ENCODE results near the gene CCL16.

The CCL16 gene

GRCh38 chr17:35988164-35988563, 6.9 kb upstream of the CCL16 start:
- no peak overlapping the region for H2AFZ ChIP-seq (ENCODE audit: low read length)
- H3K79me2 ChIP-seq (ENCODE audit: insufficient read depth, low read length): no peaks in the 10 kb centered on the region

GRCh38 chr17:35986643-35987042, 5.3 kb upstream of the CCL16 start, which contains the start of gene CCL14:
Gene CCL14, minus strand, starts transcription at chr17:35986729. Its CDS starts 80 bp downstream, at chr17:35986649.
- Histone ChIP-seq H3K27me3 (ENCODE audit: insufficient read depth, low read length, poor library complexity, severe bottlenecking) (no peaks in the 10 kb centered on the region), H3K9me2 (replicated peaks; ENCODE audit: low read depth, low read length) (no peaks in the 10 kb centered on the region), H3K4me3 (ENCODE audit: low read length, poor library complexity, severe bottlenecking) (no peak within 1 kb of the TSS), H3K4me1 (ENCODE audit: insufficient read depth, low read length, poor library complexity, severe bottlenecking) (no peaks in the 10 kb centered on the region), H3K9ac (ENCODE audit: low read depth, low read length, poor library complexity, severe bottlenecking) (no peak within 1 kb of the TSS), H3K79me2 (ENCODE audit: insufficient read depth, low read length) (no peaks in the 10 kb centered on the region), H4K20me1 (ENCODE audit: insufficient read depth, low read length, poor library complexity, severe bottlenecking) (no peaks in the 10 kb centered on the region), H3K4me2 (ENCODE audit: low read depth, low read length, poor library complexity, severe bottlenecking) (no peak within 1 kb of the TSS), H3K9me3 (ENCODE audit: insufficient read depth, low read depth, low read length) (no peaks in the 10 kb centered on the region), H2AFZ (ENCODE audit: low read length) (no peak within 1 kb of the TSS), H3K36me3 (ENCODE audit: insufficient read depth, low read length) (no peaks in the 10 kb centered on the region), H3F3A (ENCODE audit: low read depth) (no peaks in the 10 kb centered on the region)
- TF ChIP-seq EZH2phosphoT487 (IDR thresholded peaks at IDR 0.05; ENCODE audit: borderline replicate concordance) (no peak), CTCF (conservative IDR thresholded peaks at IDR 0.05; ENCODE audit: low read length) (no peak)

More at GRCh38 chr17:35988164-35988563, 6.9 kb upstream of the CCL16 start:
- no peak for TF ChIP-seq EZH2phosphoT487 (IDR thresholded peaks at IDR 0.05; ENCODE audit: borderline replicate concordance)
- no peak for TF ChIP-seq CTCF (conservative IDR thresholded peaks at IDR 0.05; ENCODE audit: low read length)
- no peaks in the 10 kb centered on the region for H3K4me1 ChIP-seq (ENCODE audit: insufficient read depth, low read length, poor library complexity, severe bottlenecking)
- H4K20me1 ChIP-seq (ENCODE audit: insufficient read depth, low read length, poor library complexity, severe bottlenecking): no peaks in the 10 kb centered on the region
- no peaks in the 10 kb centered on the region for H3K9me2 ChIP-seq (replicated peaks; ENCODE audit: low read depth, low read length)
- H3K9me3 ChIP-seq (ENCODE audit: insufficient read depth, low read depth, low read length): no peaks in the 10 kb centered on the region
- H3K36me3 ChIP-seq (ENCODE audit: insufficient read depth, low read length): no peaks in the 10 kb centered on the region
- no peak overlapping the region for H3K4me3 ChIP-seq (ENCODE audit: low read length, poor library complexity, severe bottlenecking)
- H3F3A ChIP-seq (ENCODE audit: low read depth): no peaks in the 10 kb centered on the region
- no peaks in the 10 kb centered on the region for H3K27me3 ChIP-seq (ENCODE audit: insufficient read depth, low read length, poor library complexity, severe bottlenecking)
- no peak overlapping the region for H3K4me2 ChIP-seq (ENCODE audit: low read depth, low read length, poor library complexity, severe bottlenecking)
- no peak overlapping the region for H3K9ac ChIP-seq (ENCODE audit: low read depth, low read length, poor library complexity, severe bottlenecking)

GRCh38 chr17:35984140-35984539, 2.8 kb upstream of the CCL16 start:
- no peak overlapping the region for H2AFZ ChIP-seq (ENCODE audit: low read length)
- no peak overlapping the region for H3K4me2 ChIP-seq (ENCODE audit: low read depth, low read length, poor library complexity, severe bottlenecking)
- no peaks in the 10 kb centered on the region for H3K79me2 ChIP-seq (ENCODE audit: insufficient read depth, low read length)
- no peaks in the 10 kb centered on the region for H3K27me3 ChIP-seq (ENCODE audit: insufficient read depth, low read length, poor library complexity, severe bottlenecking)
- H3F3A ChIP-seq (ENCODE audit: low read depth): no peaks in the 10 kb centered on the region
- H3K9me3 ChIP-seq (ENCODE audit: insufficient read depth, low read depth, low read length): no peaks in the 10 kb centered on the region
- H3K9ac ChIP-seq (ENCODE audit: low read depth, low read length, poor library complexity, severe bottlenecking): no peak overlapping the region
- H3K4me3 ChIP-seq (ENCODE audit: low read length, poor library complexity, severe bottlenecking): no peak overlapping the region
- no peak for TF ChIP-seq EZH2phosphoT487 (IDR thresholded peaks at IDR 0.05; ENCODE audit: borderline replicate concordance)
- TF ChIP-seq CTCF (conservative IDR thresholded peaks at IDR 0.05; ENCODE audit: low read length): no peak
- H4K20me1 ChIP-seq (ENCODE audit: insufficient read depth, low read length, poor library complexity, severe bottlenecking): no peaks in the 10 kb centered on the region
- H3K36me3 ChIP-seq (ENCODE audit: insufficient read depth, low read length): no peaks in the 10 kb centered on the region
- H3K4me1 ChIP-seq (ENCODE audit: insufficient read depth, low read length, poor library complexity, severe bottlenecking): no peaks in the 10 kb centered on the region
- H3K9me2 ChIP-seq (replicated peaks; ENCODE audit: low read depth, low read length): no peaks in the 10 kb centered on the region
